ENCODE results near the gene OSBPL9. TPM values are rescaled to one million over a fixed set of nuclear protein-coding genes. Genes with fewer than 3 reads are reported as not detected.

OSBPL9 gene, protein sequence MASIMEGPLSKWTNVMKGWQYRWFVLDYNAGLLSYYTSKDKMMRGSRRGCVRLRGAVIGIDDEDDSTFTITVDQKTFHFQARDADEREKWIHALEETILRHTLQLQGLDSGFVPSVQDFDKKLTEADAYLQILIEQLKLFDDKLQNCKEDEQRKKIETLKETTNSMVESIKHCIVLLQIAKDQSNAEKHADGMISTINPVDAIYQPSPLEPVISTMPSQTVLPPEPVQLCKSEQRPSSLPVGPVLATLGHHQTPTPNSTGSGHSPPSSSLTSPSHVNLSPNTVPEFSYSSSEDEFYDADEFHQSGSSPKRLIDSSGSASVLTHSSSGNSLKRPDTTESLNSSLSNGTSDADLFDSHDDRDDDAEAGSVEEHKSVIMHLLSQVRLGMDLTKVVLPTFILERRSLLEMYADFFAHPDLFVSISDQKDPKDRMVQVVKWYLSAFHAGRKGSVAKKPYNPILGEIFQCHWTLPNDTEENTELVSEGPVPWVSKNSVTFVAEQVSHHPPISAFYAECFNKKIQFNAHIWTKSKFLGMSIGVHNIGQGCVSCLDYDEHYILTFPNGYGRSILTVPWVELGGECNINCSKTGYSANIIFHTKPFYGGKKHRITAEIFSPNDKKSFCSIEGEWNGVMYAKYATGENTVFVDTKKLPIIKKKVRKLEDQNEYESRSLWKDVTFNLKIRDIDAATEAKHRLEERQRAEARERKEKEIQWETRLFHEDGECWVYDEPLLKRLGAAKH
- 84.9 and 88.3 TPM in 2 replicates for total RNA-seq (ENCODE audit: low replicate concordance)
- long read RNA-seq, transcript OSBPL9-222 (21 exons, 2,210 nt), result major isoform, 101 of 389 reads
- long read RNA-seq, transcript OSBPL9-201 (20 exons, 2,721 nt), result minor isoform, 8 of 389 reads
- long read RNA-seq, transcript OSBPL9-207 (20 exons, 2,755 nt), result minor isoform, 21 of 389 reads
- long read RNA-seq, transcript OSBPL9-203 (24 exons, 2,893 nt), result minor isoform, 97 of 389 reads
- long read RNA-seq, partial matches to known transcripts, result 65 of 389 reads
- long read RNA-seq, other reads (novel, unspliced or antisense), result 91 of 389 reads

DNA sequence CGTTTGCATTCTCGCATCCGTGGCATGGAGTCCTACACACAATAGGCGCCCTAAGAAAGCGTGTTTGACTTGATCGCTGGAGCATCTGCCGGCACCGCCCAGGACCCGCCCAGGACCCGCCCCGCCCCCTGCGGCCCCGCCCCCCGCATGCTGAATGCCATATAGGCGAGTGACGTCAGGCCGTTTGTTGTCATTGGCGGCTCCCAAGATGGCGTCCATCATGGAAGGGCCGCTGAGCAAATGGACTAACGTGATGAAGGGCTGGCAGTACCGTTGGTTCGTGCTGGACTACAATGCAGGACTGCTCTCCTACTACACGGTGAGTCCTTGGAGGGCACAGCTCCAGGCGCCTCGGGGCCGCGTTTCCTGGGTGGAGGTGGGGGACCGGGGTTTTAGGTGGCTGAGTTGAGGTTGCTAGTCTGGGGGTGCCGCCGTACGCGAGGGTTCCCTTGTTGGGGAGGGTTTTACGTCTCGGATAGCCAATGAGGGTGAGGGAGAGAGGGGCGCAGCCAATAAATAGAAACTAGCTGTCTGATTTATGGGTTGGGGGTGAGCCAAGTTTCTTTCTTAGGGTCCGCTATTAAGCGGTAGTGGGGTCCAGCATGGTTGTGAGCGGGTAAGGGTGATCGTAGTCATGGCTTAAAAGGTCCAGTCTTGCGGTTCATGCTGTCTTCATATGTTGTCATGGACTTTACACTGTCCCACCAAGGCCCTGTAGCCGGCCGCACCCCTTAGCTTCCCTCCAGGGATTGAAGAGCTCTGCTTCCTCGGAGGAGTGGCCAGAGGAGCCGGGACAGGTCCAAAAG, at the start of gene OSBPL9:
OSBPL9 (plus strand) TSS at position 190 of the 806 bp plus-strand sequence; CDS start at position 209, 19 bp downstream.
- H3K36me3 Mint-ChIP-seq, result no peaks in the 10 kb centered on the region
- peaks cover 6% of the 10 kb centered on the region for H3K27me3 Mint-ChIP-seq
- peak within 1 kb of the TSS; percentile 100 for H3K27ac Mint-ChIP-seq
- H3K4me3 Mint-ChIP-seq, result peak within 1 kb of the TSS; percentile 100
- TF ChIP-seq, protein P1, sequence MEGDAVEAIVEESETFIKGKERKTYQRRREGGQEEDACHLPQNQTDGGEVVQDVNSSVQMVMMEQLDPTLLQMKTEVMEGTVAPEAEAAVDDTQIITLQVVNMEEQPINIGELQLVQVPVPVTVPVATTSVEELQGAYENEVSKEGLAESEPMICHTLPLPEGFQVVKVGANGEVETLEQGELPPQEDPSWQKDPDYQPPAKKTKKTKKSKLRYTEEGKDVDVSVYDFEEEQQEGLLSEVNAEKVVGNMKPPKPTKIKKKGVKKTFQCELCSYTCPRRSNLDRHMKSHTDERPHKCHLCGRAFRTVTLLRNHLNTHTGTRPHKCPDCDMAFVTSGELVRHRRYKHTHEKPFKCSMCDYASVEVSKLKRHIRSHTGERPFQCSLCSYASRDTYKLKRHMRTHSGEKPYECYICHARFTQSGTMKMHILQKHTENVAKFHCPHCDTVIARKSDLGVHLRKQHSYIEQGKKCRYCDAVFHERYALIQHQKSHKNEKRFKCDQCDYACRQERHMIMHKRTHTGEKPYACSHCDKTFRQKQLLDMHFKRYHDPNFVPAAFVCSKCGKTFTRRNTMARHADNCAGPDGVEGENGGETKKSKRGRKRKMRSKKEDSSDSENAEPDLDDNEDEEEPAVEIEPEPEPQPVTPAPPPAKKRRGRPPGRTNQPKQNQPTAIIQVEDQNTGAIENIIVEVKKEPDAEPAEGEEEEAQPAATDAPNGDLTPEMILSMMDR (conservative IDR thresholded peaks at IDR 0.05), result no peak
- no peaks in the 10 kb centered on the region for H3K9me3 Mint-ChIP-seq
- H3K4me1 Mint-ChIP-seq (ENCODE audit: unreplicated experiment), result peaks cover 24% of the 10 kb centered on the region
- peak; percentile 88 for DNase-seq (ENCODE audit: extremely low spot score, unreplicated experiment)

DNA sequence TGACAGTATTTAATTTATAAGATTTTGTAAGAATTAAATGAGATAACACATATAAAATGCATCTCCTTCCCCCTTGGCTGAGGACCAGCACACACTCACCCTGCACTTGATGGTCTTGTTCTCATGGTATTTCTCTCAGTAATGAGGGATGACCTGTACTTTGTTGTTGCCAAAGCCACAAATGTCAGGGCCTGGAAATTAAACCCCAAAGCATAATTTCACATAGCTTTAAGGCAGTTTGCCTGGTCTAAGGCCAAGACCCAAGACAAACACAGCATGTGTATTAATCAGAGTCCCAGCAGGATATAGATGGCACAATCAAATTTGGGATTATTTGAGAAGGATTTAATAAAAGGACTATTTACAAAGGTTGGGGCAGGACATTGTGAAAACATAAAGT, 49.2 kb upstream of the OSBPL9 start:
- Mint-ChIP-seq H3K36me3 (no peaks in the 10 kb centered on the region), H3K4me1 (ENCODE audit: unreplicated experiment) (peaks cover 16% of the 10 kb centered on the region), H3K27ac (no peak overlapping the region), H3K4me3 (no peak overlapping the region), H3K9me3 (no peaks in the 10 kb centered on the region), H3K27me3 (no peaks in the 10 kb centered on the region)
- no peak for DNase-seq (ENCODE audit: extremely low spot score, unreplicated experiment)
- TF ChIP-seq, protein P1 (conservative IDR thresholded peaks at IDR 0.05), result no peak

GRCh38 chr1:51568231-51568935, 48.5 kb upstream of the OSBPL9 start:
- Mint-ChIP-seq H3K4me1 (ENCODE audit: unreplicated experiment) (peaks cover 16% of the 10 kb centered on the region), H3K27me3 (no peaks in the 10 kb centered on the region), H3K9me3 (no peaks in the 10 kb centered on the region), H3K36me3 (no peaks in the 10 kb centered on the region), H3K27ac (no peak overlapping the region), H3K4me3 (no peak overlapping the region)
- TF ChIP-seq, protein P1 (conservative IDR thresholded peaks at IDR 0.05), result no peak
- DNase-seq (ENCODE audit: extremely low spot score, unreplicated experiment), result no peak

DNA sequence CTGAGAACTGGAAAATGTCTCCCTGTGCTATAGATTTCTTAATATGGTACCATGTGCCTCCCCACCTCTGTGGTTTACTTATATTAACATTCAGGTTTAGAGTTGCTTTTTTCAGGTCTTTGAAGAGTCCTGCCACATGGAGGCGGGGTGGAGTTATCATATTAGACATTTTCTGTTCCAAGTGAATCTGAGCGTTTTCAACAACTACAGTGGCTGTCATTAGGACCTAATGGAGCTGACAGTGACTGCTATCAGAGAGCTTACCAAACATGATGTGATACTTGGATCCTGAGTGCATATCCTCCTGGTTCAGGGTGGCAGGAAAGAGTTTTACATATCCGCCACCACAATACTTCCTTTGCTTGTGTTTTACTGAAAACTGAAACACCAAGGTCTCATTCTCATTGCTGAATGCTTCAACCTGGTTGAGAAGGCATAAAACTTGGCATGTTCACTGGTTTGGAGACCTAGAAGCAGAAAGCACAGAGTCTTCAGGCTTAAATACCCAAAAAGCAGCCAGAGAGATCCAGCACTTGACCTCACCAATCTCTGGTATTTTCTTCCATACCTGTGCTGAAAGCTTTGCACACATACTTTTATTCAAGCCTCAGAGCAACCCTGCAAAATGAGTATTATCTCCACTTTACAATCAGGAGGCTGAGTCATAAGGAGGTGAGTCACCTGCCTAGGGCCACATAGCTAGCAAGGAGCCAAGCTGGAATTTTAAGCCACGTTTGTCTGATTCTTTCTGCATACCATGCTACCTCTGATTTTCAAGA, 47.4 kb upstream of the OSBPL9 start:
- H3K9me3 Mint-ChIP-seq, result no peaks in the 10 kb centered on the region
- H3K27me3 Mint-ChIP-seq, result no peaks in the 10 kb centered on the region
- peaks cover 16% of the 10 kb centered on the region for H3K4me1 Mint-ChIP-seq (ENCODE audit: unreplicated experiment)
- peak overlapping the region; percentile 95 for H3K27ac Mint-ChIP-seq
- no peak for DNase-seq (ENCODE audit: extremely low spot score, unreplicated experiment)
- peak overlapping the region; percentile 30 for H3K4me3 Mint-ChIP-seq
- TF ChIP-seq, protein P1 (conservative IDR thresholded peaks at IDR 0.05), result peak; percentile 17
- no peaks in the 10 kb centered on the region for H3K36me3 Mint-ChIP-seq

Measured in type B pancreatic cell (in vitro differentiated cells).